Loucy (cell line): ENCODE results near the gene LPGAT1.

ENCODE experiments used
- H2AFZ ChIP-seq: fragments of 200-600 bp; sonication (generic); 2 replicates; pipeline ENCODE4 v1.6.0; 2016; ENCODE audit warnings: antibody characterized with exemption, mild to moderate bottlenecking, low read length, moderate library complexity
- H3F3A ChIP-seq: fragments of 200-600 bp; 2 replicates; pipeline ENCODE4 v1.6.0; 2016; ENCODE audit warnings: antibody characterized with exemption, low read depth, mild to moderate bottlenecking
- H3K27me3 ChIP-seq: fragments of 200-600 bp; sonication (generic); 2 replicates; pipeline ENCODE4 v1.6.1; 2014; ENCODE audit warnings: low read length, mild to moderate bottlenecking; ENCODE audit not compliant: insufficient read depth, poor library complexity, severe bottlenecking
- H3K36me3 ChIP-seq: fragments of 200-600 bp; sonication (generic); 2 replicates; pipeline ENCODE4 v1.6.1; 2016; ENCODE audit warnings: low read length; ENCODE audit not compliant: insufficient read depth
- H3K4me1 ChIP-seq: fragments of 200-600 bp; sonication (generic); 2 replicates; pipeline ENCODE4 v1.5.1; 2014; ENCODE audit warnings: low read length, mild to moderate bottlenecking; ENCODE audit not compliant: insufficient read depth, poor library complexity, severe bottlenecking
- H3K4me2 ChIP-seq: fragments of 200-600 bp; sonication (generic); 2 replicates; pipeline ENCODE4 v1.6.0; 2014; ENCODE audit warnings: antibody characterized with exemption, low read length, low read depth, mild to moderate bottlenecking; ENCODE audit not compliant: poor library complexity, severe bottlenecking
- H3K4me3 ChIP-seq: fragments of 200-600 bp; sonication (generic); 2 replicates; pipeline ENCODE4 v1.5.1; 2014; ENCODE audit warnings: low read length, mild to moderate bottlenecking, mixed read lengths; ENCODE audit not compliant: poor library complexity, severe bottlenecking
- H3K79me2 ChIP-seq: fragments of 200-600 bp; sonication (generic); 2 replicates; pipeline ENCODE4 v1.6.1; 2014; ENCODE audit warnings: low read length; ENCODE audit not compliant: insufficient read depth
- H3K9ac ChIP-seq: fragments of 200-600 bp; sonication (generic); 2 replicates; pipeline ENCODE4 v1.6.0; 2014; ENCODE audit warnings: mild to moderate bottlenecking, low read depth, low read length, moderate library complexity; ENCODE audit not compliant: poor library complexity, severe bottlenecking
- H3K9me2 ChIP-seq: fragments of 200-600 bp; sonication (generic); replicated peaks from 2 replicates; pipeline ENCODE4 v1.6.1; 2016; ENCODE audit warnings: low read depth, low read length, mixed read lengths
- H3K9me3 ChIP-seq: fragments of 200-600 bp; sonication (generic); 2 replicates; pipeline ENCODE4 v1.6.1; 2014; ENCODE audit warnings: mild to moderate bottlenecking, antibody characterized with exemption, low read length, low read depth; ENCODE audit not compliant: insufficient read depth
- H4K20me1 ChIP-seq: fragments of 200-600 bp; sonication (generic); 2 replicates; pipeline ENCODE4 v1.6.0; 2014; ENCODE audit warnings: antibody characterized with exemption, low read length, mild to moderate bottlenecking; ENCODE audit not compliant: insufficient read depth, poor library complexity, severe bottlenecking
- CTCF ChIP-seq: fragments of 200-600 bp; sonication (generic); conservative IDR thresholded peaks from 2 replicates; pipeline ENCODE4 v1.5.1; 2014; ENCODE audit warnings: mild to moderate bottlenecking, antibody characterized with exemption, low read length
- EZH2phosphoT487 ChIP-seq: fragments of 200-600 bp; IDR thresholded peaks from 2 replicates; pipeline ENCODE4 v1.6.1; 2018; ENCODE audit warnings: antibody characterized with exemption, mild to moderate bottlenecking, moderate library complexity, borderline replicate concordance

Gene LPGAT1

GRCh38 chr1:211729238-211729637 lies 101.3 kb downstream of the LPGAT1 start:
- TF ChIP-seq CTCF, result no peak
- TF ChIP-seq EZH2phosphoT487, result no peak
- Histone ChIP-seq H3K36me3 (no peaks in the 10 kb centered on the region), H3F3A (no peaks in the 10 kb centered on the region), H3K79me2 (no peaks in the 10 kb centered on the region), H2AFZ (no peak overlapping the region), H3K9ac (no peak overlapping the region), H3K4me2 (no peak overlapping the region), H3K4me1 (no peaks in the 10 kb centered on the region), H4K20me1 (no peaks in the 10 kb centered on the region), H3K9me3 (no peaks in the 10 kb centered on the region), H3K4me3 (no peak overlapping the region), H3K9me2 (no peaks in the 10 kb centered on the region), H3K27me3 (no peaks in the 10 kb centered on the region)

- TF ChIP-seq CTCF (no peak), EZH2phosphoT487 (no peak)
- no peaks in the 10 kb centered on the region for H3F3A ChIP-seq
- H4K20me1 ChIP-seq, result no peaks in the 10 kb centered on the region
- no peaks in the 10 kb centered on the region for H3K36me3 ChIP-seq
- H3K4me1 ChIP-seq, result no peaks in the 10 kb centered on the region
- no peak overlapping the region for H3K4me2 ChIP-seq
- no peaks in the 10 kb centered on the region for H3K9me2 ChIP-seq
- no peaks in the 10 kb centered on the region for H3K79me2 ChIP-seq
- no peak overlapping the region for H2AFZ ChIP-seq
- no peak overlapping the region for H3K4me3 ChIP-seq
- H3K27me3 ChIP-seq, result no peaks in the 10 kb centered on the region
- H3K9me3 ChIP-seq, result no peaks in the 10 kb centered on the region
- no peak overlapping the region for H3K9ac ChIP-seq
Observed at GRCh38 chr1:211726467-211726995, 104.0 kb downstream of the LPGAT1 start.

GRCh38 chr1:211724687-211725196 lies 105.8 kb downstream of the LPGAT1 start:
- H3K27me3 ChIP-seq, result no peaks in the 10 kb centered on the region
- TF ChIP-seq EZH2phosphoT487 (no peak), CTCF (no peak)

More at GRCh38 chr1:211724687-211725196, 105.8 kb downstream of the LPGAT1 start:
- H3K4me3 ChIP-seq, result no peak overlapping the region
- H4K20me1 ChIP-seq, result no peaks in the 10 kb centered on the region
- H3F3A ChIP-seq, result no peaks in the 10 kb centered on the region
- no peaks in the 10 kb centered on the region for H3K9me2 ChIP-seq
- no peaks in the 10 kb centered on the region for H3K79me2 ChIP-seq
- no peak overlapping the region for H2AFZ ChIP-seq
- H3K36me3 ChIP-seq, result no peaks in the 10 kb centered on the region
- H3K4me1 ChIP-seq, result no peaks in the 10 kb centered on the region
- no peaks in the 10 kb centered on the region for H3K9me3 ChIP-seq
- no peak overlapping the region for H3K9ac ChIP-seq
- H3K4me2 ChIP-seq, result no peak overlapping the region
